ENCODE data around the gene NBAS.

DNA sequence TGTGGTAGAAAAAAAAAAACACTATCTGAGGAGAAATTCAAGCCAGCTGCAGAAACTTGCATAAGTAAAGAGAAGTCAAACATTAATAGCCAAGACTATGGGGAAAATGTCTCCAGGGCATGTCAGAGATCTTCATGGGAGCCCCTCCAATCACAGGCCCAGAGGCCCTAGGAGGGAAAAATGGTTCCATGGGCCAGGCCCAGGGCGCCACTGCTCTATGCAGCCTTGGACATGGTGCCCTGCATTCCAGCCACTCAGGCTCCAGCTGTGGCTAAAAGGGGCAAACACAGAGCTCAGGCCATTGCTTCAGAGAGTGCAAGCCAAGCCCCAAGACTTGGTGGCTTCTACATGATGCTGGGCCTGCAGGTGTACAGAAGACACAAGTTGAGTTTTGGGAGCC, 354.7 kb downstream of the NBAS start:
- TF ChIP-seq POLR2AphosphoS5 (IDR thresholded peaks at IDR 0.05; ENCODE audit: insufficient read depth, low read depth, low read length) (no peak), EZH2 (IDR thresholded peaks at IDR 0.05; ENCODE audit: borderline replicate concordance, low read depth, low read length, severe bottlenecking) (no peak), POLR2A (IDR thresholded peaks at IDR 0.05; ENCODE audit: low read depth, low read length) (no peak), MAX (IDR thresholded peaks at IDR 0.05; ENCODE audit: insufficient read depth, insufficient read length) (no peak), JUN (IDR thresholded peaks at IDR 0.05; ENCODE audit: borderline replicate concordance, insufficient read depth, insufficient read length, low read depth) (no peak), MYC (IDR thresholded peaks at IDR 0.05; ENCODE audit: low read depth, low read length) (no peak)
- TF ChIP-seq, protein P1, sequence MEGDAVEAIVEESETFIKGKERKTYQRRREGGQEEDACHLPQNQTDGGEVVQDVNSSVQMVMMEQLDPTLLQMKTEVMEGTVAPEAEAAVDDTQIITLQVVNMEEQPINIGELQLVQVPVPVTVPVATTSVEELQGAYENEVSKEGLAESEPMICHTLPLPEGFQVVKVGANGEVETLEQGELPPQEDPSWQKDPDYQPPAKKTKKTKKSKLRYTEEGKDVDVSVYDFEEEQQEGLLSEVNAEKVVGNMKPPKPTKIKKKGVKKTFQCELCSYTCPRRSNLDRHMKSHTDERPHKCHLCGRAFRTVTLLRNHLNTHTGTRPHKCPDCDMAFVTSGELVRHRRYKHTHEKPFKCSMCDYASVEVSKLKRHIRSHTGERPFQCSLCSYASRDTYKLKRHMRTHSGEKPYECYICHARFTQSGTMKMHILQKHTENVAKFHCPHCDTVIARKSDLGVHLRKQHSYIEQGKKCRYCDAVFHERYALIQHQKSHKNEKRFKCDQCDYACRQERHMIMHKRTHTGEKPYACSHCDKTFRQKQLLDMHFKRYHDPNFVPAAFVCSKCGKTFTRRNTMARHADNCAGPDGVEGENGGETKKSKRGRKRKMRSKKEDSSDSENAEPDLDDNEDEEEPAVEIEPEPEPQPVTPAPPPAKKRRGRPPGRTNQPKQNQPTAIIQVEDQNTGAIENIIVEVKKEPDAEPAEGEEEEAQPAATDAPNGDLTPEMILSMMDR (IDR thresholded peaks at IDR 0.05; ENCODE audit: extremely low read depth in 1 of 2, insufficient read depth in 1 of 2, low read depth in 1 of 2, low read length in 2 of 2) = no peak

All from endothelial cell of umbilical vein (primary cell).